ENCODE data around the gene CCDC88B.
"Not testable (repeated sequence)": the region's sequence is repeated elsewhere in the genome, so short reads cannot be mapped to it uniquely, and the experiment has no call there.

Gene CCDC88B

GRCh38 chr11:64305691-64306562, 34.1 kb upstream of the CCDC88B start:
- DNase-seq (ENCODE audit: low read depth), result peak; percentile 53

GRCh38 chr11:64306563-64306875, 33.5 kb upstream of the CCDC88B start:
- no peak for DNase-seq (ENCODE audit: low read depth)

- no peak for DNase-seq (ENCODE audit: low read depth)
These were observed 33.0 kb upstream of the CCDC88B start for GRCh38 chr11:64306876-64307622.

GRCh38 chr11:64307795-64308194, 32.2 kb upstream of the CCDC88B start:
- DNase-seq (ENCODE audit: low read depth), result not testable (repeated sequence)

GRCh38 chr11:64312947-64313346, 27.1 kb upstream of the CCDC88B start:
- DNase-seq (ENCODE audit: low read depth), result no peak

GRCh38 chr11:64313491-64314145, 26.4 kb upstream of the CCDC88B start:
- no peak for DNase-seq (ENCODE audit: low read depth)

- no peak for DNase-seq (ENCODE audit: low read depth)
These were observed 25.7 kb upstream of the CCDC88B start for GRCh38 chr11:64314146-64314804.

- no peak for DNase-seq (ENCODE audit: low read depth)
These were observed 25.0 kb upstream of the CCDC88B start for GRCh38 chr11:64314805-64315561.

- not testable (repeated sequence) for DNase-seq (ENCODE audit: low read depth)
These were observed 24.1 kb upstream of the CCDC88B start for GRCh38 chr11:64315667-64316526.

- DNase-seq (ENCODE audit: low read depth), result no peak
These were observed 23.2 kb upstream of the CCDC88B start for GRCh38 chr11:64316672-64317324.

GRCh38 chr11:64317325-64317960, 22.6 kb upstream of the CCDC88B start, which contains the start of gene TRMT112:
TRMT112 (minus strand) TSS chr11:64317559; CDS start chr11:64317526, 33 bp downstream.
- peak; percentile 93 for DNase-seq (ENCODE audit: low read depth)

- peak; percentile 95 for DNase-seq (ENCODE audit: low read depth)
These were observed 21.8 kb upstream of the CCDC88B start, which contains the start of gene PRDX5 for GRCh38 chr11:64317961-64318765. PRDX5 (plus strand) TSS chr11:64318121; CDS start chr11:64318216, 95 bp downstream.

GRCh38 chr11:64318766-64319761, 20.9 kb upstream of the CCDC88B start:
- no peak for DNase-seq (ENCODE audit: low read depth)

GRCh38 chr11:64320556-64320955, 19.4 kb upstream of the CCDC88B start:
- DNase-seq (ENCODE audit: low read depth), result no peak

GRCh38 chr11:64321026-64321425, 19.0 kb upstream of the CCDC88B start:
- DNase-seq (ENCODE audit: low read depth), result no peak

GRCh38 chr11:64321533-64321932, 18.5 kb upstream of the CCDC88B start:
- no peak for DNase-seq (ENCODE audit: low read depth)

GRCh38 chr11:64322925-64323260, 17.1 kb upstream of the CCDC88B start:
- no peak for DNase-seq (ENCODE audit: low read depth)
